ENCODE measurements around the gene NDRG2. TPM values are rescaled to one million over a fixed set of nuclear protein-coding genes. Genes with fewer than 3 reads are reported as not detected.
A peak's percentile ranks its signal among the peaks of the same experiment; 100 is the strongest.

Gene NDRG2
- 100 to 1,000 TPM; 187 to 661 (median 301) TPM for total RNA-seq
- 100 to 1,000 TPM; 314 to 339 TPM for polyA plus RNA-seq
- long read RNA-seq, donor 1, transcript NDRG2-208 (16 exons, 2,022 nt) = major isoform, 70 of 437 reads
- long read RNA-seq, donor 1, transcript NDRG2-209 (17 exons, 2,079 nt) = minor isoform, 60 of 437 reads
- long read RNA-seq, donor 1, transcript NDRG2-227 (15 exons, 1,980 nt) = minor isoform, 29 of 437 reads
- long read RNA-seq, donor 1, transcript NDRG2-211 (16 exons, 2,054 nt) = minor isoform, 28 of 437 reads
- long read RNA-seq, donor 1, partial matches to known transcripts = 90 of 437 reads
- long read RNA-seq, donor 1, other reads (novel, unspliced or antisense) = 115 of 437 reads
- long read RNA-seq, donor 2, transcript NDRG2-208 (16 exons, 2,022 nt) = minor isoform, 354 of 1,803 reads
- long read RNA-seq, donor 2, transcript NDRG2-202 (17 exons, 2,122 nt) = minor isoform, 170 of 1,803 reads
- long read RNA-seq, donor 2, transcript NDRG2-227 (15 exons, 1,980 nt) = minor isoform, 121 of 1,803 reads
- long read RNA-seq, donor 2, transcript NDRG2-209 (17 exons, 2,079 nt) = major isoform, 391 of 1,803 reads
- long read RNA-seq, donor 2, partial matches to known transcripts = 181 of 1,803 reads
- long read RNA-seq, donor 2, other reads (novel, unspliced or antisense) = 307 of 1,803 reads
- long read RNA-seq, donor 3, transcript NDRG2-208 (16 exons, 2,022 nt) = minor isoform, 51 of 387 reads
- long read RNA-seq, donor 3, transcript NDRG2-227 (15 exons, 1,980 nt) = minor isoform, 22 of 387 reads
- long read RNA-seq, donor 3, transcript NDRG2-209 (17 exons, 2,079 nt) = major isoform, 77 of 387 reads
- long read RNA-seq, donor 3, transcript NDRG2-202 (17 exons, 2,122 nt) = minor isoform, 26 of 387 reads
- long read RNA-seq, donor 3, partial matches to known transcripts = 57 of 387 reads
- long read RNA-seq, donor 3, other reads (novel, unspliced or antisense) = 104 of 387 reads

GRCh38 chr14:21024585-21025370 is at the start of gene NDRG2:
TSS of gene NDRG2 (minus strand) at chr14:21025061. CDS start at chr14:21023315, 1,746 bp downstream.
- peak within 1 kb of the TSS; percentile 66 to 98 (median 88) for H3K4me3 ChIP-seq
- H3K36me3 ChIP-seq = peaks cover 0 to 32% (median 24%) of the 10 kb centered on the region in 9 donors
- H3K27me3 ChIP-seq = peaks cover 0 to 7% (median 0%) of the 10 kb centered on the region in 9 donors
- TF ChIP-seq CTCF (IDR thresholded peaks at IDR 0.05) (no peak), POLR2A (IDR thresholded peaks at IDR 0.05) (peak in 1 of 2 donors; percentile 74)
- H3K4me1 ChIP-seq = peaks cover 0 to 49% (median 30%) of the 10 kb centered on the region in 12 donors
- DNase-seq = peak; percentile 88 to 93 (median 90)
- no peaks in the 10 kb centered on the region for H3K9me3 ChIP-seq
- intact Hi-C loops (cut with DNase I) = loop anchor here in 3 of 10 donors (1.0 to 5.0 kb wide), 2 partner anchors 15 to 68 kb away; no protein-coding TSS in a partner anchor
- WGBS, 4 donors = 0 to 1% (median 1%) methylated on average over 28 to 72 of the region's 72 CpGs
- ATAC-seq = peak; percentile 70 to 90 (median 84)
- peak within 1 kb of the TSS; percentile 82 to 100 (median 98) for H3K27ac ChIP-seq

GRCh38 chr14:21073921-21074320 is 49.1 kb upstream of the NDRG2 start:
- TF ChIP-seq POLR2A (IDR thresholded peaks at IDR 0.05) = no peak
- no peak for TF ChIP-seq CTCF (IDR thresholded peaks at IDR 0.05)
- Histone ChIP-seq H3K36me3 (peaks cover 0 to 64% (median 56%) of the 10 kb centered on the region in 9 donors), H3K9me3 (no peaks in the 10 kb centered on the region), H3K27me3 (peaks cover 0 to 3% (median 0%) of the 10 kb centered on the region in 9 donors), H3K27ac (no peak overlapping the region), H3K4me3 (no peak overlapping the region), H3K4me1 (peaks cover 0 to 33% (median 22%) of the 10 kb centered on the region in 12 donors)
- DNase-seq = no peak
- intact Hi-C loops (cut with DNase I) = loop anchor here in 1 of 10 donors (2.0 kb wide), 1 partner anchor 17 kb away; no protein-coding TSS in a partner anchor
- 90 to 100% (median 95%) methylated on average over 2 to 9 of the region's 9 CpGs for WGBS, 4 donors
- ATAC-seq = no peak

GRCh38 chr14:21072781-21073339 is 48.0 kb upstream of the NDRG2 start:
- Histone ChIP-seq H3K4me1 (peaks cover 0 to 40% (median 28%) of the 10 kb centered on the region in 12 donors), H3K36me3 (peaks cover 0 to 53% (median 46%) of the 10 kb centered on the region in 9 donors)

More at GRCh38 chr14:21072781-21073339, 48.0 kb upstream of the NDRG2 start:
- intact Hi-C loops (cut with DNase I) = loop anchor here in 1 of 10 donors (2.0 kb wide), 1 partner anchor 18 kb away; no protein-coding TSS in a partner anchor
- H3K27ac ChIP-seq = peak overlapping the region in 10 of 12 donors; percentile 87 to 99 (median 94)
- H3K4me3 ChIP-seq = peak overlapping the region in 2 of 12 donors; percentile 77 to 85
- ATAC-seq = no peak
- H3K9me3 ChIP-seq = no peaks in the 10 kb centered on the region
- no peak for DNase-seq
- TF ChIP-seq CTCF (IDR thresholded peaks at IDR 0.05) = no peak
- TF ChIP-seq POLR2A (IDR thresholded peaks at IDR 0.05) = no peak
- peaks cover 0 to 6% (median 0%) of the 10 kb centered on the region in 9 donors for H3K27me3 ChIP-seq
- WGBS, 4 donors = 91 to 94% (median 93%) methylated on average over 6 to 9 of the region's 9 CpGs
